MM.1S (cell line): Measurements from ENCODE around the gene KIFAP3.

Source experiments
- EZH2 ChIP-seq: fragments of 300-600 bp; sonication (generic); optimal IDR thresholded peaks from 2 replicates; pipeline ENCODE3; 2017; ENCODE audit warnings: low read depth, mild to moderate bottlenecking, antibody characterized with exemption, low read length, mixed read lengths
- TF ChIP-seq, protein P1 (sequence below): fragments of 300-600 bp; sonication (generic); IDR thresholded peaks from 2 replicates; pipeline ENCODE4 v1.5.1; 2016; ENCODE audit warnings: antibody characterized with exemption, low read length, mixed read lengths

DNA sequence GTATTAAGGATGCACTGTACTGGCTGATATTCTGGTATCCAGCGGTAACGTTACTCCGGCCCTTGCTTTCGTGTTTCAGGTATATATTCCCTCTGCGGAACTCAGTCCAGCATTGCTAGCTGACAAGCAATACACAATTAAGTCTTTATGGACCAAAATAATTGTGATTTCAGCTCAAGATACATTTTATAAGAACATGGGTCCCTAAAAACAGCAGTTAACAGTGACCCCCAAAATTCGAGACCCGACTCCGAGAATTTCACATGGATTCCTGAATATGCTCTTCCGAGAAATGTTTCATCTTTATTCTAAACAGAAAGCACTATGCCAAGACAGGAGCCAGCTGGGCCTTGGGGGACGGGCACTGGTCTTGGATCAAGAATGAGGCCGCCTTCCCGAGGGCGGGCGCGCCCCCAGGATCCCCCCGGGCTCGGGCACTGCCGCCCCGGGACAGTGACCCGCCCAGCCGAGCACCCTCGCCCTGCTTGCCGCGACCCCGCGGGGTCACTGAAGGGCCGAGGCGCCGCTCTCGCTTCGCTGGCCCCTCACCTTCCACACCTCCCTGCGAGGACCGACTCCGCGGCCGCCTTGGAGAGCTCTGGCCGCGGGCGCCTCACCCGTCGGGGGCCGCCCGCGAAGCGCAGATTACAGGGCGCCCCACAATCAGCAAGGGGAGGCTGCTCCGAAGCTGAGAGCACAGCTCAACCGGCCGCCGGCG is 181.4 kb downstream of the KIFAP3 start:
- TF ChIP-seq, protein P1, sequence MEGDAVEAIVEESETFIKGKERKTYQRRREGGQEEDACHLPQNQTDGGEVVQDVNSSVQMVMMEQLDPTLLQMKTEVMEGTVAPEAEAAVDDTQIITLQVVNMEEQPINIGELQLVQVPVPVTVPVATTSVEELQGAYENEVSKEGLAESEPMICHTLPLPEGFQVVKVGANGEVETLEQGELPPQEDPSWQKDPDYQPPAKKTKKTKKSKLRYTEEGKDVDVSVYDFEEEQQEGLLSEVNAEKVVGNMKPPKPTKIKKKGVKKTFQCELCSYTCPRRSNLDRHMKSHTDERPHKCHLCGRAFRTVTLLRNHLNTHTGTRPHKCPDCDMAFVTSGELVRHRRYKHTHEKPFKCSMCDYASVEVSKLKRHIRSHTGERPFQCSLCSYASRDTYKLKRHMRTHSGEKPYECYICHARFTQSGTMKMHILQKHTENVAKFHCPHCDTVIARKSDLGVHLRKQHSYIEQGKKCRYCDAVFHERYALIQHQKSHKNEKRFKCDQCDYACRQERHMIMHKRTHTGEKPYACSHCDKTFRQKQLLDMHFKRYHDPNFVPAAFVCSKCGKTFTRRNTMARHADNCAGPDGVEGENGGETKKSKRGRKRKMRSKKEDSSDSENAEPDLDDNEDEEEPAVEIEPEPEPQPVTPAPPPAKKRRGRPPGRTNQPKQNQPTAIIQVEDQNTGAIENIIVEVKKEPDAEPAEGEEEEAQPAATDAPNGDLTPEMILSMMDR, result no peak
- TF ChIP-seq EZH2, result no peak
